Activated gamma-delta T cell treated with Interleukin-2 at 50 U/mL for 16 hours (primary cell): ENCODE measurements around the gene GFOD2.
"Not testable (repeated sequence)": the region's sequence is repeated elsewhere in the genome, so short reads cannot be mapped to it uniquely, and the experiment has no call there.

Source experiments
- DNase-seq: peaks from one replicate; pipeline ENCODE4 v3.0.0-alpha.2; 2020

The GFOD2 gene

GRCh38 chr16:67699265-67699664 lies 19.9 kb downstream of the GFOD2 start:
- no peak for DNase-seq

GRCh38 chr16:67697422-67698185 lies 21.5 kb downstream of the GFOD2 start:
- no peak for DNase-seq

- DNase-seq: no peak
Observed at GRCh38 chr16:67694611-67695010, 24.5 kb downstream of the GFOD2 start.

GRCh38 chr16:67693517-67694285 lies 25.4 kb downstream of the GFOD2 start:
- DNase-seq: not testable (repeated sequence)

GRCh38 chr16:67685388-67686112 lies 33.6 kb downstream of the GFOD2 start:
- no peak for DNase-seq

- DNase-seq: no peak
Observed at GRCh38 chr16:67683767-67684166, 35.3 kb downstream of the GFOD2 start.

- no peak for DNase-seq
Observed at GRCh38 chr16:67679935-67680897, 38.9 kb downstream of the GFOD2 start.

- DNase-seq: no peak
Observed at GRCh38 chr16:67678354-67679023, 40.6 kb downstream of the GFOD2 start.

GRCh38 chr16:67677712-67678111 lies 41.4 kb downstream of the GFOD2 start:
- no peak for DNase-seq

GRCh38 chr16:67676939-67677338 lies 42.2 kb downstream of the GFOD2 start:
- no peak for DNase-seq

- no peak for DNase-seq
Observed at GRCh38 chr16:67676516-67676915, 42.6 kb downstream of the GFOD2 start.

GRCh38 chr16:67675999-67676398 lies 43.1 kb downstream of the GFOD2 start:
- DNase-seq: no peak

GRCh38 chr16:67675579-67675935 lies 43.6 kb downstream of the GFOD2 start:
- DNase-seq: no peak

- no peak for DNase-seq
Observed at GRCh38 chr16:67674851-67675578, 44.1 kb downstream of the GFOD2 start.

- no peak for DNase-seq
Observed at GRCh38 chr16:67673712-67674580, 45.2 kb downstream of the GFOD2 start.

GRCh38 chr16:67672739-67673662 lies 46.1 kb downstream of the GFOD2 start:
- no peak for DNase-seq

GRCh38 chr16:67672306-67672705 lies 46.8 kb downstream of the GFOD2 start:
- DNase-seq: no peak

GRCh38 chr16:67669499-67670101 lies 49.5 kb downstream of the GFOD2 start:
- DNase-seq: no peak
